ENCODE measurements around the gene SLC16A12. TPM values are rescaled to one million over a fixed set of nuclear protein-coding genes. Genes with fewer than 3 reads are reported as not detected.

Gene SLC16A12
- total and polyA plus RNA-seq, 10 of the 15 experiments (the other 5 are each of a cell fraction or from before 2014, with no cell fraction given): not detected

DNA sequence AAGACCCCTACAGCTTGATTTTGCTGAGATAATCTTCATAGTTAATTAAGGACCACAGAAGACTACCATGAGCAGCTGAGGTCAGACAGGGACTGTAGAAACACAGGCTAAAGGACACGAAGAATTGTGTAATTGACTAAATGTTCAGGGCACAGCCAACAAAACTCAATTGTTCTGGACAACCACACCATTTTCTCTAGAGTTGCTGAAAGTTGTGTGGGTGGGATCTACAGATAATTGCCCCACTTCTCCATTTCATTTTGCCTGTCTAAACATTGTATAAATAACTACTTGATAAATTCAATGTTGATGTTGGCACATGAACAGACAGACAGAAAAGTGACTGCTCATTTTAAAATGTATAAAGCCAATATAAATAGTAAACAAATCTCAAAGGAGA is 39.0 kb upstream of the SLC16A12 start:
- H3K4me1 ChIP-seq (ENCODE audit: control insufficient read depth, insufficient read depth, low read length): no peaks in the 10 kb centered on the region
- CTCF ChIA-PET: interaction anchor here (1.1 to 1.2 kb wide), 2 partner anchors 10 to 12 kb away, joined by 3 to 4 read pairs; no protein-coding TSS in a partner anchor
- TF ChIP-seq ZNF622 (IDR thresholded peaks at IDR 0.05): no peak
- TF ChIP-seq MTA2 (IDR thresholded peaks at IDR 0.05; ENCODE audit: low read depth): peak; percentile 37; the same call in 1 of the 2 replicates
- TF ChIP-seq JUND (IDR thresholded peaks at IDR 0.05; ENCODE audit: low read depth, low read length): no peak
- peak; percentile 37; the same call in 1 of the 2 replicates for TF ChIP-seq SPI1 (IDR thresholded peaks at IDR 0.05; ENCODE audit: borderline replicate concordance, insufficient read depth, low read depth, low read length)
- TF ChIP-seq, protein P1, sequence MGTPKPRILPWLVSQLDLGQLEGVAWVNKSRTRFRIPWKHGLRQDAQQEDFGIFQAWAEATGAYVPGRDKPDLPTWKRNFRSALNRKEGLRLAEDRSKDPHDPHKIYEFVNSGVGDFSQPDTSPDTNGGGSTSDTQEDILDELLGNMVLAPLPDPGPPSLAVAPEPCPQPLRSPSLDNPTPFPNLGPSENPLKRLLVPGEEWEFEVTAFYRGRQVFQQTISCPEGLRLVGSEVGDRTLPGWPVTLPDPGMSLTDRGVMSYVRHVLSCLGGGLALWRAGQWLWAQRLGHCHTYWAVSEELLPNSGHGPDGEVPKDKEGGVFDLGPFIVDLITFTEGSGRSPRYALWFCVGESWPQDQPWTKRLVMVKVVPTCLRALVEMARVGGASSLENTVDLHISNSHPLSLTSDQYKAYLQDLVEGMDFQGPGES (IDR thresholded peaks at IDR 0.05): no peak
- H4K20me1 ChIP-seq (ENCODE audit: control insufficient read depth, insufficient read depth): no peaks in the 10 kb centered on the region
- POLR2A ChIA-PET: interaction anchor here (0.6 kb wide), 1 partner anchor 455 kb away, joined by 4 read pairs; no protein-coding TSS in a partner anchor
- no peak overlapping the region for H3K9ac ChIP-seq (ENCODE audit: control insufficient read depth, insufficient read depth, low read length)
- H3K79me2 ChIP-seq (ENCODE audit: control insufficient read depth, insufficient read depth, low read length): no peaks in the 10 kb centered on the region
- H3K27ac ChIP-seq (ENCODE audit: control insufficient read depth, insufficient read depth): no peak overlapping the region
- no peaks in the 10 kb centered on the region for H3K27me3 ChIP-seq (replicated peaks in 1 of 2; ENCODE audit: control insufficient read depth in 2 of 2, insufficient read depth in 2 of 2, low read length in 1 of 2)
- no peak overlapping the region for H3K4me2 ChIP-seq (ENCODE audit: control insufficient read depth, insufficient read depth)
- H2AFZ ChIP-seq (ENCODE audit: control insufficient read depth, low read depth, low read length): no peak overlapping the region
- in situ Hi-C loops (cut with MboI) (no loop called here), intact Hi-C loops (cut with micrococcal nuclease; ENCODE audit: unreplicated experiment) (no loop called here)
- no peak for FAIRE-seq
- no peaks in the 10 kb centered on the region for H3K9me3 ChIP-seq (replicated peaks; ENCODE audit: control insufficient read depth, insufficient read depth, low read length)
- SMC1A ChIA-PET (ENCODE audit: uncharacterized antibody, unreplicated experiment): interaction anchor here (1.5 kb wide), 1 partner anchor 8 kb away, joined by 3 read pairs; no protein-coding TSS in a partner anchor
- no peak for DNase-seq (ENCODE audit: low read depth, low spot score)
- RAD21 ChIA-PET (ENCODE audit: unreplicated experiment): interaction anchor here (0.7 to 1.6 kb wide), 2 partner anchors 127 to 640 kb away, joined by 3 read pairs; partner anchors contain the start of gene KIF20B
- no TSS peak for BruUV-seq (replicated peaks)
- no peak overlapping the region for H3K4me3 ChIP-seq
- WGBS (ENCODE audit: insufficient coverage, insufficient replicate concordance, low lambda C conversion rate, missing lambda C conversion rate): 95% methylated on average over 1 of the region's 1 CpG
- no peaks in the 10 kb centered on the region for H3K36me3 ChIP-seq (ENCODE audit: control insufficient read depth in 2 of 2, insufficient read depth in 2 of 2, low read length in 1 of 2)
- ATAC-seq: no peak
